Vagina (tissue), 2 donors: ENCODE results near the gene ISYNA1.

ENCODE experiments used
- CTCF ChIP-seq, 3 experiments: fragments of 450-650 bp in 2 of 3; fragments of 200-600 bp in 1 of 3; sonication (generic) in 1 of 3; IDR thresholded peaks; one replicate each; pipeline ENCODE4 v1.5.1; 2017 to 2019; ENCODE audit warnings: antibody characterized with exemption in 3 of 3, mild to moderate bottlenecking in 2 of 3, moderate library complexity in 2 of 3
- POLR2AphosphoS5 ChIP-seq, 2 donors: sonication (generic); formaldehyde crosslinking; IDR thresholded peaks; one replicate each; pipeline ENCODE4 v1.9.0; 2017; ENCODE audit warnings: antibody characterized with exemption in 2 of 2, mild to moderate bottlenecking in 2 of 2, low read depth in 1 of 2; ENCODE audit not compliant: insufficient read depth in 1 of 2

GRCh38 chr19:18468517-18468916, 30.6 kb upstream of the ISYNA1 start:
- no peak for TF ChIP-seq CTCF (IDR thresholded peaks at IDR 0.05)
- TF ChIP-seq POLR2AphosphoS5 (IDR thresholded peaks at IDR 0.05; ENCODE audit: insufficient read depth in 1 of 2, low read depth in 1 of 2), result no peak
